Measurements from ENCODE around the gene NAA35.

Gene NAA35

DNA sequence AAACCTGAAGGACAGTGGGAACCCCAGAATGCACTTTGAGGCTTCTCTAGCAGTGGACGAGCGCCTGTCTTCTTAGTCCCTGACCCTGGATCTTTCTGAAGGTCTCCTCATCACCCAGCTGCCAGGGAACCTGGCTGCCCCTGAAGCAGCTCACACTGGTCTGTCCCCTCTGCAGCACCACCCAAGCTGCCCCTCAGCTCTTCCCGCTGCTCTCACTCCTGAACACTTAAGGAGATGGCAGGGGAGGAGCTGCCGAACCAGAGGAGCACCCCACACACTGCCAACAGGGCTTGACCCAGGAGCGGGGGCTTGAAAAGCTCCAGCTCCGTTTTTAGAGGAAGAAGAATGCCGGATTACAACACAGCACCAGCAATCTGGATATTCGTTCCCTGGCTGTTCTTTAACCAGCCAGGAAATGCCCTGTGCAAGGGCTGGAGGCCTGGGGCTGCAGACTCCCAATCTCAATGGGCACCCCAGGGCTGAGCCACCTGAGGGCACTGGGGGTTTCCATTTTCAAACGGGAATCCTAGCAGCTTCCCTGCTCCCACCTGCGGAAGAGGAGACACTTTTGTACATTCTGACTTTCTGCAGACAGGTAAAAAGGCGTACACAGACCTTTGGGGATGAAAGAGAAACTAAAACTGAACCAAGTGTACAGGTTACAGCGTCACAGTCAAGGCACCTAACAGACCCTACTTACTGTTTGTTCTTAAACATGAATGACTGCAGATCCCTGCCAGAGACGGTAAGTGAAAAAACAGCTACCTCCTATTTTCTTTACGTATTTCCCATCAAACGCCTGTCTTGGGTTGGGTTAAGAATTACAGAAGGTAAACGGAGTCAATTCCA is 122.1 kb downstream of the NAA35 start:
- no peak for DNase-seq (ENCODE audit: low spot score)

DNA sequence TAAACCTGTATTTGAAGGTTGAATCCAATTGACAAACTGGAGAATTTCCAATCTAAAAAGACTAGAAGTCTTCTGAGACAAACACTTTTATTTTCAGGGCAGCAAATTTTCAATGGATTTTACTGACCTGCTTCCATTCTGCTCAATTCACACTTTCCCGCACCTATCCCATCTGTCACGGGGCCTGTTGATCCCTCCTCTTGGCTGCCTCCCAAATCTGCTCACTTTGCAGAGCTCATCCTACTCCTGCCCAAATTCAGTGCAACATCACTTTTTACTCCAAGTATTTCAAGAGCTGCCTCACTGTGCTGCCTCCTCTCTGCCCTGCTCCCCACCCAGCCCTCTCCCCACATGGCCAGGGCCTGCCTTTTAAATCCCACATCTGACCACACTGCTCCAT is 123.3 kb downstream of the NAA35 start:
- no peak for DNase-seq (ENCODE audit: low spot score)

DNA sequence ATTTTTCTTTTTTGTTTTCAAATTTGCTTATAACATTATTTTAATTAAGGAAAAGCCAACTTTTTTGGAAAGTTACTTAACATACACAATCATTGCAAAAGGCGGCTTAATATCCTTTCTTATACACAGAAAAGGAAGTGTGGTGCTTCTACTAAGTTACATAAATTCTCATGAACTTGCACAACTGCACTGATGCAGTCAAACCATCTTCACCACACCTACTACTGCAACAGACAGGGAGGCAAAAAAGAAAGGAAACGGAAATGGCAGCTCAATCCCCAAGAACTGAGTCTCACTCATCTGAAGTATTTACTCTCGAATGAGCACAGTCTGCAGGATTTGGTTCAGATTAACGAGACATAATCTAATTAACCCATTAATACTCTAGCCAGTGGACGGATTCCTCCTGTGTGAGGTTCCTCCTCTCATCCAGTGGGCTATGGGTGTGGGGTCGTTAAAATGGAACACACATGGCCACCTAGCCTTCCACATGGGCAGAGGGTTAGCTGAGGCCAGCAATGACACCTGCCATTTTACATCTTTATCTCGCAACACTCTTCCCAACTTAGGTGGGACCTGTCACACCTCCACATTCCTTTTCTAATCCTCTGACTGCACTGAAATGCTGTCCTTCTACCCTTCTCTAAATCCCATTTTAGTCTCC is 128.4 kb downstream of the NAA35 start:
- DNase-seq (ENCODE audit: low spot score): no peak
